Astrocyte (in vitro differentiated cells and primary cell): ENCODE data around the gene UQCC2. TPM values are rescaled to one million over a fixed set of nuclear protein-coding genes. Genes with fewer than 3 reads are reported as not detected.

Experiments
- DNase-seq: peaks from one replicate; pipeline ENCODE4 v3.0.0-alpha.2; 2010; ENCODE audit warnings: low read depth
- FAIRE-seq: peaks from 2 replicates; lab custom pipeline; 2011; peaks lifted over from hg19 to GRCh38; lab: Jason Lieb, UNC
- H2AFZ ChIP-seq: 2 replicates; pipeline ENCODE4 v1.6.0; 2012; ENCODE audit warnings: low read depth, low read length, inconsistent platforms
- H3K27ac ChIP-seq: 2 replicates; pipeline ENCODE4 v1.5.1; 2011; ENCODE audit warnings: low read depth, low read length, inconsistent platforms
- H3K27me3 ChIP-seq: 2 replicates; pipeline ENCODE4 v1.6.0; 2011; ENCODE audit warnings: low read length, inconsistent platforms; ENCODE audit not compliant: insufficient read depth
- H3K36me3 ChIP-seq: 2 replicates; pipeline ENCODE4 v1.5.1; 2011; ENCODE audit warnings: low read length, inconsistent platforms; ENCODE audit not compliant: insufficient read depth
- H3K4me1 ChIP-seq: 2 replicates; pipeline ENCODE4 v1.5.1; 2011; ENCODE audit warnings: low read length, inconsistent platforms; ENCODE audit not compliant: insufficient read depth
- H3K4me2 ChIP-seq: 2 replicates; pipeline ENCODE4 v1.6.0; 2012; ENCODE audit warnings: low read length, inconsistent platforms
- H3K4me3 ChIP-seq: 2 replicates; pipeline ENCODE4 v1.5.1; 2011; ENCODE audit warnings: low read depth, mild to moderate bottlenecking, low read length, inconsistent platforms; ENCODE audit not compliant: insufficient read depth
- H3K79me2 ChIP-seq: 2 replicates; pipeline ENCODE4 v1.6.0; 2012; ENCODE audit warnings: mild to moderate bottlenecking, low read length, inconsistent platforms; ENCODE audit not compliant: insufficient read depth
- H3K9ac ChIP-seq: 2 replicates; pipeline ENCODE4 v1.6.0; 2012; ENCODE audit warnings: mild to moderate bottlenecking, low read length, inconsistent platforms
- H3K9me3 ChIP-seq: 2 replicates; pipeline ENCODE4 v1.5.1; 2012; ENCODE audit warnings: low read depth, mild to moderate bottlenecking, low read length, inconsistent platforms; ENCODE audit not compliant: insufficient read depth
- H4K20me1 ChIP-seq: 2 replicates; pipeline ENCODE4 v1.6.0; 2012; ENCODE audit warnings: low read length, inconsistent platforms; ENCODE audit not compliant: insufficient read depth
- H3K27ac Mint-ChIP-seq: one replicate; pipeline ENCODE4 v1.8.0; 2021; ENCODE audit warnings: mild to moderate bottlenecking, mixed read lengths; ENCODE audit not compliant: unreplicated experiment
- H3K27me3 Mint-ChIP-seq: one replicate; pipeline ENCODE4 v1.8.0; 2021; ENCODE audit warnings: low read depth, mixed read lengths; ENCODE audit not compliant: unreplicated experiment
- H3K36me3 Mint-ChIP-seq: one replicate; pipeline ENCODE4 v1.8.0; 2021; ENCODE audit warnings: low read depth, mixed read lengths; ENCODE audit not compliant: unreplicated experiment
- H3K4me1 Mint-ChIP-seq: one replicate; pipeline ENCODE4 v1.8.0; 2021; ENCODE audit warnings: low read depth, mixed read lengths; ENCODE audit not compliant: unreplicated experiment
- H3K4me3 Mint-ChIP-seq: one replicate; pipeline ENCODE4 v1.8.0; 2021; ENCODE audit warnings: mild to moderate bottlenecking, moderate library complexity, mixed read lengths; ENCODE audit not compliant: unreplicated experiment
- H3K9me3 Mint-ChIP-seq: one replicate; pipeline ENCODE4 v1.8.0; 2021; ENCODE audit warnings: mild to moderate bottlenecking, mixed read lengths; ENCODE audit not compliant: unreplicated experiment
- CTCF ChIP-seq: IDR thresholded peaks from 2 replicates; pipeline ENCODE4 v1.5.1; 2011; ENCODE audit warnings: low read depth, mild to moderate bottlenecking, inconsistent platforms, low read length, moderate library complexity; ENCODE audit not compliant: insufficient read depth
- EZH2 ChIP-seq: IDR thresholded peaks from 2 replicates; pipeline ENCODE4 v1.6.1; 2012; ENCODE audit warnings: mild to moderate bottlenecking, low read length, inconsistent platforms; ENCODE audit not compliant: insufficient read depth
- total RNA-seq: library from RNA; stranded (reverse); gene quantifications from 2 replicates; pipeline ENCODE4 v1.2.1, GENCODE V29; 2021

Gene UQCC2
- total RNA-seq, 1 donor from 2014 or later = 70.2 TPM

- Histone ChIP-seq H3K9me3 (no peaks in the 10 kb centered on the region), H3K4me1 (no peaks in the 10 kb centered on the region), H3K36me3 (no peaks in the 10 kb centered on the region), H3K79me2 (no peaks in the 10 kb centered on the region), H3K4me3 (no peak overlapping the region), H4K20me1 (no peaks in the 10 kb centered on the region), H3K4me2 (no peak overlapping the region), H3K9ac (no peak overlapping the region), H3K27ac (no peak overlapping the region), H2AFZ (no peak overlapping the region), H3K27me3 (peaks cover 54% of the 10 kb centered on the region)
- Mint-ChIP-seq H3K27me3 (peaks cover 52% of the 10 kb centered on the region), H3K4me3 (no peak overlapping the region), H3K36me3 (peaks cover 4% of the 10 kb centered on the region), H3K27ac (no peak overlapping the region), H3K9me3 (peaks cover 2% of the 10 kb centered on the region), H3K4me1 (no peaks in the 10 kb centered on the region)
- DNase-seq (no peak), FAIRE-seq (no peak)
- TF ChIP-seq EZH2 = no peak
- TF ChIP-seq CTCF = no peak
Observed at GRCh38 chr6:33724102-33725023, 12.9 kb upstream of the UQCC2 start.

GRCh38 chr6:33723371-33724085, 12.0 kb upstream of the UQCC2 start:
- Histone ChIP-seq H3K9me3 (no peaks in the 10 kb centered on the region), H3K4me2 (no peak overlapping the region), H3K9ac (no peak overlapping the region), H3K4me1 (no peaks in the 10 kb centered on the region), H4K20me1 (no peaks in the 10 kb centered on the region), H3K27ac (no peak overlapping the region), H3K36me3 (no peaks in the 10 kb centered on the region), H3K27me3 (peaks cover 57% of the 10 kb centered on the region), H3K4me3 (no peak overlapping the region), H3K79me2 (no peaks in the 10 kb centered on the region), H2AFZ (no peak overlapping the region)
- no peak overlapping the region for H3K27ac Mint-ChIP-seq
- no peaks in the 10 kb centered on the region for H3K4me1 Mint-ChIP-seq
- DNase-seq (no peak), FAIRE-seq (no peak)
- peaks cover 52% of the 10 kb centered on the region for H3K27me3 Mint-ChIP-seq
- peaks cover 4% of the 10 kb centered on the region for H3K36me3 Mint-ChIP-seq
- peaks cover 2% of the 10 kb centered on the region for H3K9me3 Mint-ChIP-seq
- no peak overlapping the region for H3K4me3 Mint-ChIP-seq
- TF ChIP-seq CTCF (no peak), EZH2 (no peak)
